Measurements from ENCODE around the gene SPSB2. TPM values are rescaled to one million over a fixed set of nuclear protein-coding genes. Genes with fewer than 3 reads are reported as not detected.

Gene SPSB2
- total RNA-seq, 1 experiment from 2014 or later = 6.4 TPM

DNA sequence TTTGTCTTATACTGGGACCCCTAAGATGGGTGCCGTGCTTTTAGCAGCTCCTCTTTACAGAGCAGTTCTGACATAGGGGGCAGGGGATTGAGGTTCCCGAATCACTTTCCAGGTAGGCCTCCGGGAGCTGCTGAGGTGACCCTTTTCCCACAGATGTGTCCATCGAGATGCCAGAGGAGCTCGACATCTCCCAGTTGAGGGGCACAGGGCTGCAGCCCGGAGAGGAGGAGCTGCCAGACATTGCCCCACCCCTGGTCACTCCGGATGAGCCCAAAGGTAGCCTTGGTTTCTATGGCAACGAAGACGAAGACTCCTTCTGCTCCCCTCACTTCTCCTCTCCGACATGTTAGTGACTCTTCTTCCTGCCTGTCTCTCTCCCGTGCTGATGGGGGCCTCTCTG, 10.1 kb downstream of the SPSB2 start:
- DNase-seq (ENCODE audit: low read depth, low spot score) = no peak
- in situ Hi-C loops (cut with HindIII; ENCODE audit: low pct_unique_long_range_greater_than_20kb, low sequenced_read_pairs) = no loop called here

- DNase-seq (ENCODE audit: low read depth, low spot score) = no peak
- in situ Hi-C loops (cut with HindIII; ENCODE audit: low pct_unique_long_range_greater_than_20kb, low sequenced_read_pairs) = no loop called here
These were observed 11.7 kb downstream of the SPSB2 start for GRCh38 chr12:6861391-6861790.

GRCh38 chr12:6860942-6861341, 12.2 kb downstream of the SPSB2 start:
- DNase-seq (ENCODE audit: low read depth, low spot score) = no peak
- in situ Hi-C loops (cut with HindIII; ENCODE audit: low pct_unique_long_range_greater_than_20kb, low sequenced_read_pairs) = no loop called here

DNA sequence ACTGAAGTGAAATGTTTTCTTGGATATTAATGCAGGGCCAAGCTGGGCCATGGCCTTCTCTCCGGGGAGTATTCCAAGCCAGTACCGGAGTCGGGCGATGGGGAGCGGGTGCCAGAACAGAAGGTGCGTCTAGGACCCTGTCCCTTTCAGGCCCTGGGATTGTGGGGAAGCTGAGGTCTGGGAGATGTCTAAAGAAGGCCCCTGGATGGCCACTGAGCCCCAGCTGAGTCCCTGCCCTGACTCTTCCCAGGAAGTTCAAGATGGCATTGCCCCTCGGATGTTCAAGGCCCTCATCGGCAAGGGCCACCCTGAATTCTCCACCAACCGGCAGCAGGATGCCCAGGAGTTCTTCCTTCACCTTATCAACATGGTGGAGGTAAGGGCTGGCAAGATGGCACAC, 13.0 kb downstream of the SPSB2 start:
- DNase-seq (ENCODE audit: low read depth, low spot score) = no peak
- in situ Hi-C loops (cut with HindIII; ENCODE audit: low pct_unique_long_range_greater_than_20kb, low sequenced_read_pairs) = no loop called here

DNA sequence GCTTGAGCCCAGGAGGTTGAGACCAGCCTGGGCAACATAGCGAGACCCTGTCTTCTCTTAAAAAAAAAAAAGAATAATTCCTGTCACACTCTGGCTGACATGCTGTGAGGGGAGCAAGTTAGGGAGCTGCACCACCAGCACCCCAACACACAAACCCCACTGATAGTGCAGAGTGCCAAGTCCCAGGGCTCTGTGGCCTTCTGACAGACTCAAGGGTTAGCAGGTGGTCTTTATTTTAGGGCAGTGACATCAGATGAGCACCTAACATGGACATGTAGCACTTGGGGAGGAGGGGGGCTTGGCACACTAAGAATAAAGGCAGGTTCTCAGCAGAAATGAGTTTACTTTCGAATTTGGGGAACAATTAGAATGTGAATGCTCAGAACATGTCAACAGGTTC, 14.3 kb downstream of the SPSB2 start:
- no peak for DNase-seq (ENCODE audit: low read depth, low spot score)
- in situ Hi-C loops (cut with HindIII; ENCODE audit: low pct_unique_long_range_greater_than_20kb, low sequenced_read_pairs) = no loop called here

- in situ Hi-C loops (cut with HindIII; ENCODE audit: low pct_unique_long_range_greater_than_20kb, low sequenced_read_pairs) = no loop called here
- DNase-seq (ENCODE audit: low read depth, low spot score) = no peak
These were observed 17.8 kb downstream of the SPSB2 start for GRCh38 chr12:6855322-6855721.

DNA sequence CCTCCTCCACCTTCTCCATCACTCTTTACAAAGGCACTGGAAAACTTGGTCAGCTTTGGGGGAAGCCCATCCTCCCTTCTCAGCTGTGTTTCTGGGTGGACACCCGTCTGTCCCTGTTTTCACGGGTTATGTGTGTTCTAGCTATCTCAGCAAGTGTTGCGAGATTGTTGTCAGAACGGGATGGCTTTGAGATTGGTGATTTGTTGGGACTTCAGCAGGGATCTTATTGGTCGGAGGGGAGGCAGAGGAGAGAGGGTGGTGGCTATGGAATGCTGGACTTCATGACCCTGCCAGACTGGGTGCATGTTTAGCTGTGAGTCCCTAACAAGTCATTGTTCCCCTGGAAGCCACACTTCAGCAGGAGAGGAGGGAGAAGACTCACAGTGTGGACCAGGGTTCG, 19.1 kb downstream of the SPSB2 start:
- no peak for DNase-seq (ENCODE audit: low read depth, low spot score)
- in situ Hi-C loops (cut with HindIII; ENCODE audit: low pct_unique_long_range_greater_than_20kb, low sequenced_read_pairs) = no loop called here

DNA sequence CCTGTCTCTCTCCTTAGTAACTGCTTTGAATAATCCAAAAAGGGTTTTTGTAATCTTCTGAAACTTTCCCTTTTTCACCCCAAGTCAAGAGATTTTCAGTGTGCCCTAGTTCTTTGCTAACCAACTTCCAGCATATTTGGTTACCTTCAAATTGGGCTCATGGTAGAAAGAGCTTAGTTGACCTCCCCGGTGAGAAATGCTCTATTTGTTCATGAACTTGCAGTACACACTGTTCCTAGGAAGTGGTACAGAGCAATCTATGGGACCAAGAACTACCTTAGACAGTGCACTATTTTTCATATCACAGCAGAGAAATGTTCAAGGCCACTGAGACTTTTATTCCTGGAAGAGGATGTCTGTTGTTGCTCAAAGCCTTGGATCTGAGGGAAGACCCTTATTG, 19.5 kb downstream of the SPSB2 start:
- DNase-seq (ENCODE audit: low read depth, low spot score) = no peak
- in situ Hi-C loops (cut with HindIII; ENCODE audit: low pct_unique_long_range_greater_than_20kb, low sequenced_read_pairs) = no loop called here

DNA sequence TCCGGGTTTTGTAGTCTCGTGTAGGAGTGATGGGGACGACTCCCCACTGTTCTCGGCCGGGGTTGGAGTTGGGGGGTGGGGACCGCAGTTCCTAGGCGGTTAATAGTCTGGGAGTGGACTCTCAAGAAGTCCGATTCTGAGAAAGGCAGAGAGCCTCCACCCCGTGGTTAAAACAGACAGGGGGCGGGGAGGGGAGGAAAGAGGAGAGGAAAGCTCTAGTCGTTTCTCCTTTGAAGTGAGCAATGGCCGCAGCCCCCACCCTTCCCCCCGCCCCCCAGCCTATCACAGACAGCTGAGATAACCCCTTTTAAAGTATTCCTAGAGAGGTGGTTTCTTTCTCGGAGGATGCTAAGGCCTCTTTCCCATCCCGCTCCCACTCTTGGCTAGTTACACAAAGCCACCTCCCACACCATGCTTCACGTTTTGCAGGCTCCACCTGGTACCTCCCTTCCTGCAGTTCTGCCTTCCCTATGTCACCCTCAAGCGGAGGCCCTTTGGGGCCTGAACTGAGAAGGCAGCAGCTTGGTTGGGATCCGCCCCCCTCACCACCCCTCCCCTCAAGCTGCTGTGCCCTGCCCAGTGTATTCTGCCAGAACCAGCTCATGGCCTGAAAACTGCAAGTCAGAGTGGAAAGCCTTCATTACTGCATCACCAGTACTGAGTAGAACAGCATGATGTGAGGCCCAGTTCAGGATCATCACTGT, 20.3 kb downstream of the SPSB2 start:
- in situ Hi-C loops (cut with HindIII; ENCODE audit: low pct_unique_long_range_greater_than_20kb, low sequenced_read_pairs) = no loop called here
- no peak for DNase-seq (ENCODE audit: low read depth, low spot score)

GRCh38 chr12:6851921-6852650, 21.0 kb downstream of the SPSB2 start, which contains the start of gene USP5:
Gene USP5 (plus strand): TSS chr12:6852150. CDS start chr12:6852180, 30 bp downstream.
- in situ Hi-C loops (cut with HindIII; ENCODE audit: low pct_unique_long_range_greater_than_20kb, low sequenced_read_pairs) = no loop called here
- peak; percentile 100 for DNase-seq (ENCODE audit: low read depth, low spot score)

- in situ Hi-C loops (cut with HindIII; ENCODE audit: low pct_unique_long_range_greater_than_20kb, low sequenced_read_pairs) = no loop called here
- peak; percentile 99 for DNase-seq (ENCODE audit: low read depth, low spot score)
These were observed 21.8 kb downstream of the SPSB2 start, which contains the start of gene CDCA3 for GRCh38 chr12:6851153-6851920. Gene CDCA3 (minus strand): TSS chr12:6851286. CDS start chr12:6850952, 334 bp downstream.

DNA sequence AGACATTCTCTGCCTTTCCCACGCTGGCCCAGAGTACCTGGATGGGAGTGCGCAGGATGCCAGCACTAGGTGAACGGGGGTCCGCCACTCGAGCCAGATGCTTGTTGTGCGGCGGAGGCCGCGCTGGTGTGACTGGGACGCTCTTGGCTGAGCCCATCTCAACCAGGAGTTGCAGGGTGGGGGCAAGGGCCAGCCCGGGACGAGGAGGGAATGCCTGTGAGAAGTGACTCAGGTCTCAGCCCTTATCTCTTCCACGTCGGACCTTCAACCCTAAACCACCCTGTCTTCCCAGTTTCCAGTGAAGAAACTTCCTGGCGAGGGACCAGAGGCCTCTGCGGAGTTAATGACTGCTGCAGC, 22.3 kb downstream of the SPSB2 start:
- in situ Hi-C loops (cut with HindIII; ENCODE audit: low pct_unique_long_range_greater_than_20kb, low sequenced_read_pairs) = no loop called here
- DNase-seq (ENCODE audit: low read depth, low spot score) = no peak

DNA sequence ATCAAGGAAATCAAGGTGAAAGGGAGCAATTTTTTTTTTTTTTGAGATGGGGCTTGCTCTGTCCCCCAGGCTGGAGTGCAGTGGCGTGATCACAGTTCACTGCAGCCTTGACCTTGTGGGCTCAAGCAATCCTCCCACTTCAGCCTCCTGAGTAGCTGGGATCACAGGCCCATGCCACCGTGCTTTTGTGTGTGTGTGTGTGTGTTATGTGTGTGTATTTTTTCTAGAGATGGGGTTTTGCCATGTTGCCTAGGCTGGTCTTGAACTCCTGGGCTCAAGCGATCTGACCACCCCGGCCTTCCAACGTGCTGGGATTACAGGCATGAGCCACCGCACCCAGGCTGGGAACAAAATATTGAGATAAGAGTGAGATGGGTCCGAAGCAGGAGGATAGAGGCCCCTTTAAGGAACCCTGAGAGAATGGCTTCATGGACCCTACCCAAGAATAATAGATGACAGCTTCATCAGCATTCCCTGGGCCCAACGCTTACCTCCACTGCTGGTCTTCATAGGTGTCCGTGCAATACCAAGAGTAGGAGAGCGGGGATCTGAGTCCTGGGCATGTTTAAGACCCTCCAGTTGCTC, 23.0 kb downstream of the SPSB2 start:
- no peak for DNase-seq (ENCODE audit: low read depth, low spot score)
- in situ Hi-C loops (cut with HindIII; ENCODE audit: low pct_unique_long_range_greater_than_20kb, low sequenced_read_pairs) = no loop called here

DNA sequence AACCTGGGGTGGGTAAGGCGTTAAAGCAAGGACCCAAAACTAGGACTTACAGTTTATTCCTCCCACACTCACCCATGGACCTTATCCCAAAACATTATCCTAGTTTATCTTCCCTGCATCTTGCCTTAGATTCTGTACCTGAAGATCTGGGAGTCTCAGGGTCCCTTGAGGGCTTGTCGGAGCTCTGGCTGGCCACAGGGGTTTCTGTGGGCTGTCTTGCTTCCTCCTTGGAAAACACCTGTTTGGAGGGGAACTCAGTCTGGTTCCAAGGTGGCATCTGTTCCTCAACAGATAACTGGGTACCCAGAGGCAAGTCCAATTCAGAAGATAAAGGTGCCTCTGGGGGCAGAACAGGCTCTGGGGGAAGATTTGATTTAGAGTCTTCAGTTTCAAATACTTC, 23.7 kb downstream of the SPSB2 start:
- in situ Hi-C loops (cut with HindIII; ENCODE audit: low pct_unique_long_range_greater_than_20kb, low sequenced_read_pairs) = no loop called here
- no peak for DNase-seq (ENCODE audit: low read depth, low spot score)

GRCh38 chr12:6847676-6848075, 25.4 kb downstream of the SPSB2 start:
- in situ Hi-C loops (cut with HindIII; ENCODE audit: low pct_unique_long_range_greater_than_20kb, low sequenced_read_pairs) = no loop called here
- DNase-seq (ENCODE audit: low read depth, low spot score) = no peak

DNA sequence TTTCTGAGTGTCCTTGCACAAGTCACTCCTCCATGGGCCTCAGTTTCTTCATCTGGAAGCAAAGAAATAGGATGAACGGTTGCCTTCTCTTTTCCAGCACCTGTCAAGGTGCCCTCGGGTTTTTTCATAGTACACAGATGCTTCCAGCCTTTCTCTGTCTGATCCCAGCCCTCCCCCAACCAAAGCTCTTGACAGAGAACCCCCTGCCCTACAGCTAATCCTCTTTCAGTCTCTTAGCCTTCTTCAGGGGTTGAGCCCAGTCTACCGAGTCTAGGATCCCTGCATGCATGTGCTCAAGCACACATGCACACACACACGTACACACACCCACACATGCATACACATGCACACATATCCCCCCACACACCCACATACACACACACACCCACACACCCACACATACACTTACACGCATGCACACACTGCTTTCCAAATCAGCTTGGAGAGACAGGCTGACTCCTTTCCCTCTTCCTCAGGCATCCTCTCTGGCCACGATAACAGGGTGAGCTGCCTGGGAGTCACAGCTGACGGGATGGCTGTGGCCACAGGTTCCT, 26.7 kb downstream of the SPSB2 start:
- no peak for DNase-seq (ENCODE audit: low read depth, low spot score)
- in situ Hi-C loops (cut with HindIII; ENCODE audit: low pct_unique_long_range_greater_than_20kb, low sequenced_read_pairs) = no loop called here

DNA sequence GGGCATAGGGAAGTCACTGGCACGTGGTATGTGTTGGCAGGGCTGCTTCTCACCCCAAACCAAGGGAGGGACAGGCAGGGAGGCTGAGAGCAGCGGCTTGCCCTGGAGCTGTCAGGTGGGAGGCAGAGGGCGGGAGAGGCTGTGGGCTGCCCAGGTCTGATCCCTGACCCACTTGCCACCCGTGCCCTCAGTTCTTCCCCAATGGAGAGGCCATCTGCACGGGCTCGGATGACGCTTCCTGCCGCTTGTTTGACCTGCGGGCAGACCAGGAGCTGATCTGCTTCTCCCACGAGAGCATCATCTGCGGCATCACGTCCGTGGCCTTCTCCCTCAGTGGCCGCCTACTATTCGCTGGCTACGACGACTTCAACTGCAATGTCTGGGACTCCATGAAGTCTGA, 27.7 kb downstream of the SPSB2 start:
- in situ Hi-C loops (cut with HindIII; ENCODE audit: low pct_unique_long_range_greater_than_20kb, low sequenced_read_pairs) = no loop called here
- DNase-seq (ENCODE audit: low read depth, low spot score) = no peak

Data from SK-MEL-5 (cell line).